Measurements from ENCODE around the gene MS4A1. TPM values are rescaled to one million over a fixed set of nuclear protein-coding genes. Genes with fewer than 3 reads are reported as not detected.

Gene MS4A1
- polyA plus RNA-seq, 1 donor (not counting 4 experiments of a cell fraction or from before 2014, with no cell fraction given), result 0.07 TPM

DNA sequence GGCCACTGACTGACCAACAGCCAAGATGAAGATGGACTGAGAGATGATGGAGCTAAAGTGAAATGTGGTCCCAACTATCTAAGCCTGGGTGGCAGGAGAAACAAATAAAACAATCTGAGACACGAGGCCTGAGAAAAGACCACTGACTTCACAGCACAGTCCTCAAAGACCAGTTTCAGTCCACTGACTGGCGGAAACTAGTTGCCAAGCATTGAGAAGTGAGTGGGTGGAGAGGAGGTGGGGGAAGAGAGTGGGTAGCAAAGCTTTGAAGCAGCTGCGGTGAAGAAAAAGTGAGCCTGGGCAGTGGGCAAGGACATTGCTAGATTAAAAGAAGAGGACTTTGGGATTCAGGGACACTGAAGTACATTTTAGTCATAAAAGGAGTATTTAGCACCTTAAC, 1.9 kb downstream of the MS4A1 start:
- Histone ChIP-seq H3K27ac (ENCODE audit: control insufficient read depth, insufficient read depth, low read length) (no peak overlapping the region), H4K20me1 (ENCODE audit: control insufficient read depth, extremely low read depth, insufficient read depth, low read length) (no peaks in the 10 kb centered on the region), H3K9me1 (ENCODE audit: control insufficient read depth, extremely low read depth, insufficient read depth, low read length) (no peaks in the 10 kb centered on the region), H3K27me3 (ENCODE audit: control insufficient read depth, extremely low read depth, insufficient read depth, low read length) (no peaks in the 10 kb centered on the region), H3K4me2 (ENCODE audit: control insufficient read depth, extremely low read depth, insufficient read depth, low read depth, low read length) (no peak overlapping the region), H2AFZ (ENCODE audit: control insufficient read depth, low read length) (no peak overlapping the region), H3K4me3 (ENCODE audit: control insufficient read depth in 2 of 3, extremely low read depth in 1 of 3, insufficient read depth in 2 of 3, low read depth in 1 of 3, low read length in 3 of 3) (no peak overlapping the region), H3K9ac (ENCODE audit: control insufficient read depth, extremely low read depth, insufficient read depth, low read length) (no peak overlapping the region), H3K4me1 (ENCODE audit: control insufficient read depth, extremely low read depth, insufficient read depth, low read length) (no peaks in the 10 kb centered on the region), H3K79me2 (ENCODE audit: control insufficient read depth, insufficient read depth, low read length) (no peaks in the 10 kb centered on the region), H3K36me3 (ENCODE audit: control insufficient read depth in 2 of 2, extremely low read depth in 1 of 2, insufficient read depth in 2 of 2, low read length in 2 of 2) (no peaks in the 10 kb centered on the region), H3K9me3 (ENCODE audit: control insufficient read depth, low read depth, low read length) (no peaks in the 10 kb centered on the region)
- TF ChIP-seq CTCF (optimal IDR thresholded peaks at IDR 0.05 in 1 of 3, IDR thresholded peaks at IDR 0.05 in 1 of 3, conservative IDR thresholded peaks at IDR 0.05 in 1 of 3; ENCODE audit: extremely low read depth in 1 of 3, insufficient read depth in 2 of 3, low read length in 3 of 3) (no peak), EZH2 (IDR thresholded peaks at IDR 0.05; ENCODE audit: low read length) (no peak)
- FAIRE-seq (no peak), DNase-seq (ENCODE audit: low read depth, low spot score) (no peak)
- dilution Hi-C loops (cut with MboI; ENCODE audit: extremely low pct_ligation_motif_present, low sequenced_read_pairs), result no loop called here

- Histone ChIP-seq H4K20me1 (ENCODE audit: control insufficient read depth, extremely low read depth, insufficient read depth, low read length) (no peaks in the 10 kb centered on the region), H3K79me2 (ENCODE audit: control insufficient read depth, insufficient read depth, low read length) (no peaks in the 10 kb centered on the region), H3K4me1 (ENCODE audit: control insufficient read depth, extremely low read depth, insufficient read depth, low read length) (no peaks in the 10 kb centered on the region), H3K36me3 (ENCODE audit: control insufficient read depth in 2 of 2, extremely low read depth in 1 of 2, insufficient read depth in 2 of 2, low read length in 2 of 2) (no peaks in the 10 kb centered on the region), H3K27ac (ENCODE audit: control insufficient read depth, insufficient read depth, low read length) (no peak overlapping the region), H3K27me3 (ENCODE audit: control insufficient read depth, extremely low read depth, insufficient read depth, low read length) (no peaks in the 10 kb centered on the region), H3K4me2 (ENCODE audit: control insufficient read depth, extremely low read depth, insufficient read depth, low read depth, low read length) (no peak overlapping the region), H3K9ac (ENCODE audit: control insufficient read depth, extremely low read depth, insufficient read depth, low read length) (no peak overlapping the region), H3K9me3 (ENCODE audit: control insufficient read depth, low read depth, low read length) (no peaks in the 10 kb centered on the region), H3K4me3 (ENCODE audit: control insufficient read depth in 2 of 3, extremely low read depth in 1 of 3, insufficient read depth in 2 of 3, low read depth in 1 of 3, low read length in 3 of 3) (no peak overlapping the region), H2AFZ (ENCODE audit: control insufficient read depth, low read length) (no peak overlapping the region), H3K9me1 (ENCODE audit: control insufficient read depth, extremely low read depth, insufficient read depth, low read length) (no peaks in the 10 kb centered on the region)
- dilution Hi-C loops (cut with MboI; ENCODE audit: extremely low pct_ligation_motif_present, low sequenced_read_pairs), result no loop called here
- DNase-seq (ENCODE audit: low read depth, low spot score) (no peak), FAIRE-seq (no peak)
- TF ChIP-seq CTCF (optimal IDR thresholded peaks at IDR 0.05 in 1 of 3, IDR thresholded peaks at IDR 0.05 in 1 of 3, conservative IDR thresholded peaks at IDR 0.05 in 1 of 3; ENCODE audit: extremely low read depth in 1 of 3, insufficient read depth in 2 of 3, low read length in 3 of 3), result no peak
- TF ChIP-seq EZH2 (IDR thresholded peaks at IDR 0.05; ENCODE audit: low read length), result no peak
These were observed 3.7 kb downstream of the MS4A1 start for GRCh38 chr11:60459345-60459744.
